Coronary artery (tissue), 2 donors: ENCODE data around the gene GBGT1.
A peak's percentile ranks its signal among the peaks of the same experiment; 100 is the strongest.

Source experiments
- DNase-seq: peaks from one replicate; pipeline ENCODE4 v3.0.0-alpha.2; 2017; ENCODE audit warnings: low spot score
- H3K27ac ChIP-seq, 2 donors: fragments of 200-600 bp; sonication (generic); one replicate each; pipeline ENCODE4 v1.5.1; 2016 to 2019
- H3K4me3 ChIP-seq: fragments of 200-600 bp; sonication (generic); 2 replicates; pipeline ENCODE4 v1.5.1; 2016; ENCODE audit warnings: mild to moderate bottlenecking, moderate library complexity
- CTCF ChIP-seq: fragments of 200-600 bp; sonication (generic); IDR thresholded peaks from one replicate; pipeline ENCODE4 v1.5.1; 2019; ENCODE audit warnings: antibody characterized with exemption

The GBGT1 gene

GRCh38 chr9:133153227-133154096 lies 10.3 kb downstream of the GBGT1 start:
- Histone ChIP-seq H3K4me3 (no peak overlapping the region), H3K27ac (no peak overlapping the region)
- no peak for DNase-seq
- TF ChIP-seq CTCF = no peak

GRCh38 chr9:133151601-133152525 lies 11.9 kb downstream of the GBGT1 start:
- H3K4me3 ChIP-seq = no peak overlapping the region
- no peak overlapping the region for H3K27ac ChIP-seq
- no peak for TF ChIP-seq CTCF
- DNase-seq = no peak

- DNase-seq = no peak
- H3K27ac ChIP-seq = no peak overlapping the region
- H3K4me3 ChIP-seq = no peak overlapping the region
- no peak for TF ChIP-seq CTCF
Measured at GRCh38 chr9:133151041-133151440, 12.7 kb downstream of the GBGT1 start.

GRCh38 chr9:133149130-133150015 lies 14.3 kb downstream of the GBGT1 start:
- DNase-seq = peak; percentile 94
- Histone ChIP-seq H3K27ac (peak overlapping the region; percentile 75 to 91), H3K4me3 (peak overlapping the region; percentile 80)
- TF ChIP-seq CTCF = no peak

GRCh38 chr9:133148199-133149129 lies 15.2 kb downstream of the GBGT1 start:
- H3K27ac ChIP-seq = peak overlapping the region; percentile 51 to 91
- TF ChIP-seq CTCF = no peak
- DNase-seq = no peak

More at GRCh38 chr9:133148199-133149129, 15.2 kb downstream of the GBGT1 start:
- H3K4me3 ChIP-seq = peak overlapping the region; percentile 80
